Epithelial cell of esophagus (primary cell): Measurements from ENCODE around the gene CSMD2.

ENCODE experiments used
- DNase-seq: peaks from one replicate; pipeline ENCODE4 v3.0.0; 2010; ENCODE audit warnings: low read depth
- H3K4me3 ChIP-seq: 2 replicates; pipeline ENCODE4 v1.5.1; 2011; ENCODE audit warnings: mild to moderate bottlenecking, low read length, control low read depth
- TF ChIP-seq, protein P1 (sequence below): IDR thresholded peaks from 2 replicates; pipeline ENCODE4 v1.5.1; 2011; ENCODE audit warnings: low read depth, mild to moderate bottlenecking, low read length, control low read depth, inconsistent platforms; ENCODE audit not compliant: insufficient read depth; ENCODE audit errors: missing control alignments

Gene CSMD2

DNA sequence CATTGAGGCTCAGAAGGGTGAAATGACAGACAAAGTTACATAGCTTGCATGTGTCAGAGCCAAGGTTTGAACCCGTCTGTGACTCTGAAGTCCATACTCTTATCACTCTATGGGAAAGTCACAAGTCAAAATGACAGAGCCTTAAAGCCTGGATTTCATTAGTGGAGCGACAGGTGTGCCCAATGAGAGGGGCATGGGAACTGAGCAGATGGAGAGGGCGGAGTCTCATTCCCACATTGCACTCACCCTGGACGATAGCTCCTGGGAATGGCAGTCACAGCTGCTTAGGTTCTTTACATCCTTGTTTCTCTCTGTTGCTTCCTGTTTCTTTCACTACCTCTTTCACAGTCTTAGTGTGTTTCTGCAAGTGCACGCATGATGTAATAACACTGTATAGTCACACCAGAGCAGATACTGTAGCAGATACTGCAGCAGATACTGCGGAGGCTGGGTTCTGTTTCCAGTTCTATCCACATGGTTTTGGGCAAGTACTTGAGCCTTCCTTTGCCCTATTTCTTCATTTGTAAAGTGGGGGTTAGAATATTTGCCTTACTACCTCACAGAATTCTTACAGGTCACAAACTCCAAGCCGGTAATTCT lies 565.4 kb downstream of the CSMD2 start:
- no peak for DNase-seq
- TF ChIP-seq, protein P1, sequence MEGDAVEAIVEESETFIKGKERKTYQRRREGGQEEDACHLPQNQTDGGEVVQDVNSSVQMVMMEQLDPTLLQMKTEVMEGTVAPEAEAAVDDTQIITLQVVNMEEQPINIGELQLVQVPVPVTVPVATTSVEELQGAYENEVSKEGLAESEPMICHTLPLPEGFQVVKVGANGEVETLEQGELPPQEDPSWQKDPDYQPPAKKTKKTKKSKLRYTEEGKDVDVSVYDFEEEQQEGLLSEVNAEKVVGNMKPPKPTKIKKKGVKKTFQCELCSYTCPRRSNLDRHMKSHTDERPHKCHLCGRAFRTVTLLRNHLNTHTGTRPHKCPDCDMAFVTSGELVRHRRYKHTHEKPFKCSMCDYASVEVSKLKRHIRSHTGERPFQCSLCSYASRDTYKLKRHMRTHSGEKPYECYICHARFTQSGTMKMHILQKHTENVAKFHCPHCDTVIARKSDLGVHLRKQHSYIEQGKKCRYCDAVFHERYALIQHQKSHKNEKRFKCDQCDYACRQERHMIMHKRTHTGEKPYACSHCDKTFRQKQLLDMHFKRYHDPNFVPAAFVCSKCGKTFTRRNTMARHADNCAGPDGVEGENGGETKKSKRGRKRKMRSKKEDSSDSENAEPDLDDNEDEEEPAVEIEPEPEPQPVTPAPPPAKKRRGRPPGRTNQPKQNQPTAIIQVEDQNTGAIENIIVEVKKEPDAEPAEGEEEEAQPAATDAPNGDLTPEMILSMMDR = no peak
- no peak overlapping the region for H3K4me3 ChIP-seq

DNA sequence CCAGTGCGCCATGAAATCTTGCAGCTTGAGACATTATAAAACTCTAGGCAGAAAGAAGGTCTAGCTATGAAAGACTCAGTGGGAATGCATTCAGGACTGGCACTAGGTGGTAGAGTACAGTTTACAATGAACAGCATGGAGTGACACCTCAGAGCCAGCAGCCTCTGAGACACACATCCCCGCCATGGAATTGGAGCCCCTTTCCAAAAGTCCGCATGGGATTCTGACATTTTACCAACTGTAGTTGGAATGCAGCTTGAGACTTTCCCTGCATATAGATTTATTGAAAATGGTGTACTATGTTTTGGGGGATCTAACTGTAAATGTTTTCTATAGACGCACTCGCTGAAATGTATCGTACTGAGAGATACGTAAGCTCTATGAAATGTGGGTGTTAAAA lies 576.3 kb downstream of the CSMD2 start:
- H3K4me3 ChIP-seq = no peak overlapping the region
- no peak for DNase-seq
- TF ChIP-seq, protein P1 = no peak

DNA sequence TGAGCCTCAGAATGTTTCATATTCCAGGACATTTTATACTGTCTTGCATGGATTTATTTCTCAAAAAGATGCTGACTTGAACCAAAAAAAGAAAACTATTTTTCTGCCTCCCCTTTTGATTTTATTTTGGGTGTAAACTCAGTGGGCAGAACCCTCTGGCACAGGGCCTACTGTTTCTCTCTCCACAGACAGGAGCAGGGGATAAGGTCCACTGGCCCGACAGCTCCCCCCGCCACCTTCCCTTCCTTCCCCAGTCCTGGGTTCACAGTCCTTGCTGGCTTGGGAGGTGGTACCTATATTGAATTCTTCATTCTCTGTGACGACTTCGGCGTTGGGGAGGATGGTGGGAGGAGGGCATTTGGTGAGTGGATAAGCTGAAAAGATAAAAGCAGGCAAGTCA lies 578.2 kb downstream of the CSMD2 start:
- DNase-seq = no peak
- TF ChIP-seq, protein P1 = no peak
- no peak overlapping the region for H3K4me3 ChIP-seq

DNA sequence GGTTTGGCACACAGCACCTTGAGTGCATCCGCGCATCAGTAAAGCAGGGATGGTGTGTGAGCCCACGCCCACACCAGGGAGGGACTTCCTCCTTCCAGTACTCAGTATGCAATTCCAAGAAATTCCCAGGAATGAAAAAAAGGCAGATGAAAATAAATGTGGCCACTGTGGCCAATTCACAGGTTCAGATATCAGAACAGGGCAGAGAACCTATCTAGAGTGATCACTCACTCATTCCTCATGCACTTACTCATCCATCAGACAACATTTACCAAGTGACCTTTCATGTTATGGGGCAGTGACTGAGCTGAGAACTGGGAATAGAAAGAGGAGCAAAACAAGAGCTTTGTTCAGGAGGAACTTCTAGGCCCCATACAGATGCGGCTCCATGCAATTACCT lies 578.9 kb downstream of the CSMD2 start:
- peak; percentile 26 for DNase-seq
- no peak overlapping the region for H3K4me3 ChIP-seq
- TF ChIP-seq, protein P1 = no peak

DNA sequence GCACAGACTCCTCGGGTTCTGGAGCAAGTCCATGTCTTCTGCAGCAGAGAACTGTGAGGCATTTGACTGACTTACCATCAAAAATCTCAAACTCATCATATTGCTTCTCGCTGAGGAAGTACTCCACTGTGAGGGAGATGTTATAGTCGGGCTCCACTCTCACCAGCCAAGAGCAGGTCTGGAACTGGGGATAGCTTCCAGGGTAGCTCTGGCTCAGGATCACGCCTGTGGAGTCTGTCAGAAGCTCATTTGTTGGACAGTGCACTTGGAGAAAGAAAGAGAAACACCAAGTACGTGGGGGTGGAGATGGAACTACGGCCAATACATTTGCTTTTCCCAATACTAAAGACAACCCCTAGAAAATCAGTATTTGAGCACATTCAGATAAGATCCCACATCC lies 581.5 kb downstream of the CSMD2 start:
- no peak overlapping the region for H3K4me3 ChIP-seq
- DNase-seq = no peak
- TF ChIP-seq, protein P1 = no peak

DNA sequence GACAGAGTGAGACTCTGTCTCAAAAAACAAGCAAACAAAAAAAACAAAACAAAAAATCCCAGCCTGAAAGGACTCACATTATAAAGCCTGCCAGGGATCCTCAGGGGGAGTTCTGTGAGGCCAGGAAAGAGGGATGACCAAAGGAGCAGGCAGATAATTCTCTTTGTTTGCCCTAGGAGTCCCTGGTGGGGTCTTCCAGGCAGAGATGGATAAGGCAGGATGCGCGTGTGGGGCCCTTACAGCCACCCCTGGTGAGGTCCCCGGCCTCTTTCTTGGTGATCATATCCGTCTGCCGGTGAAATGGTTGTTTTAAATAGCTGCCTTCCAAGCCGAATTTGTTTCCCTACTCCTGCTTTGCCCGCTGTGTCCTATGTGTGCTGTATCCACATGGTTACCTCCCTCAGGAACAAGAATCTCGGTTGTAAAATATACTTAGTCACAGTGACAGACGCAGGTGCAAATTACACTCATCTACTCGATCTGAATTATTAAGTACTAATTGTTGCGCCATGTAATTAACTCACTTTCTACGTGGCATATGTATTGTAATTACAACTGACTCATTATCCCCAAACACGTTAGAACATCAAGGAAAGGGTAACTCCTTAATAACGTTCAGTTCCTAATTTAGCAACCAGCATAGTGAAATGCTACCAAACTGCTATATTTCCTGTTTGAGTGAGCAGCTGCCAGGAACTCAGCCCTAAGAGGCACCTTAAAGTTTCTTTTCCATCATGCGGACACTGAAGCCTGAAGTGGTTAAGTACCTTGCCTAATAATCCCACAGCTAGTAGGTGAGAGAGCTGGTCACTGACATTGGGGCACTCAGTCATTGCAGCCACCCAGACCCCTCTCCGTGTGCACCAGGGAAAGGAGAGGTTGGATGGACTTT lies 586.2 kb downstream of the CSMD2 start:
- TF ChIP-seq, protein P1 = no peak
- H3K4me3 ChIP-seq = no peak overlapping the region
- no peak for DNase-seq
